ENCODE results near the gene GFRA3.

The GFRA3 gene

GRCh38 chr5:138224712-138225111 lies 49.7 kb downstream of the GFRA3 start:
- DNase-seq (ENCODE audit: insufficient read length) (no peak), FAIRE-seq (no peak)
- no peak for TF ChIP-seq POLR2A (IDR thresholded peaks at IDR 0.05; ENCODE audit: low read depth, low read length)
- no peak for TF ChIP-seq TAF1 (IDR thresholded peaks at IDR 0.05; ENCODE audit: borderline replicate concordance, low read depth, low read length)
- TF ChIP-seq POLR2AphosphoS5 (IDR thresholded peaks at IDR 0.05; ENCODE audit: low read depth, low read length) = no peak

- FAIRE-seq (no peak), DNase-seq (ENCODE audit: insufficient read length) (no peak)
- TF ChIP-seq TAF1 (IDR thresholded peaks at IDR 0.05; ENCODE audit: borderline replicate concordance, low read depth, low read length) (no peak), POLR2AphosphoS5 (IDR thresholded peaks at IDR 0.05; ENCODE audit: low read depth, low read length) (no peak), POLR2A (IDR thresholded peaks at IDR 0.05; ENCODE audit: low read depth, low read length) (no peak)
Observed at GRCh38 chr5:138223532-138223931, 50.9 kb downstream of the GFRA3 start.

- DNase-seq (ENCODE audit: insufficient read length) = no peak
- no peak for FAIRE-seq
- TF ChIP-seq POLR2A (IDR thresholded peaks at IDR 0.05; ENCODE audit: low read depth, low read length) = no peak
- TF ChIP-seq TAF1 (IDR thresholded peaks at IDR 0.05; ENCODE audit: borderline replicate concordance, low read depth, low read length) = no peak
- no peak for TF ChIP-seq POLR2AphosphoS5 (IDR thresholded peaks at IDR 0.05; ENCODE audit: low read depth, low read length)
Observed at GRCh38 chr5:138216799-138217198, 57.6 kb downstream of the GFRA3 start.

- FAIRE-seq = peak; percentile 93
- TF ChIP-seq POLR2AphosphoS5 (IDR thresholded peaks at IDR 0.05; ENCODE audit: low read depth, low read length) (peak; percentile 88), POLR2A (IDR thresholded peaks at IDR 0.05; ENCODE audit: low read depth, low read length) (peak; percentile 87), TAF1 (IDR thresholded peaks at IDR 0.05; ENCODE audit: borderline replicate concordance, low read depth, low read length) (peak; percentile 81; the same call in 1 of the 2 replicates)
- DNase-seq (ENCODE audit: insufficient read length) = peak; percentile 89
Observed at GRCh38 chr5:138213161-138214029, 61.0 kb downstream of the GFRA3 start, which contains the start of gene CDC23. CDC23 (minus strand) TSS chr5:138213323; CDS start chr5:138213312, 11 bp downstream.

- DNase-seq (ENCODE audit: insufficient read length) (no peak), FAIRE-seq (no peak)
- no peak for TF ChIP-seq TAF1 (IDR thresholded peaks at IDR 0.05; ENCODE audit: borderline replicate concordance, low read depth, low read length)
- no peak for TF ChIP-seq POLR2A (IDR thresholded peaks at IDR 0.05; ENCODE audit: low read depth, low read length)
- TF ChIP-seq POLR2AphosphoS5 (IDR thresholded peaks at IDR 0.05; ENCODE audit: low read depth, low read length) = no peak
Observed at GRCh38 chr5:138212828-138213160, 61.6 kb downstream of the GFRA3 start.

GRCh38 chr5:138210985-138211384 lies 63.4 kb downstream of the GFRA3 start:
- TF ChIP-seq POLR2A (IDR thresholded peaks at IDR 0.05; ENCODE audit: low read depth, low read length) (no peak), TAF1 (IDR thresholded peaks at IDR 0.05; ENCODE audit: borderline replicate concordance, low read depth, low read length) (no peak), POLR2AphosphoS5 (IDR thresholded peaks at IDR 0.05; ENCODE audit: low read depth, low read length) (no peak)
- FAIRE-seq (no peak), DNase-seq (ENCODE audit: insufficient read length) (no peak)
